ENCODE results near the gene ITPKB. TPM values are rescaled to one million over a fixed set of nuclear protein-coding genes. Genes with fewer than 3 reads are reported as not detected.

The ITPKB gene
- total RNA-seq, 2 experiments from 2014 or later: 43.6 to 44.4 TPM

GRCh38 chr1:226661965-226662364, 77.1 kb downstream of the ITPKB start:
- no peak for DNase-seq
- H3K36me3 Mint-ChIP-seq (ENCODE audit: low read depth): peaks cover 19% of the 10 kb centered on the region
- ChIA-PET POLR2A (interaction anchor here (1.0 to 8.5 kb wide), 16 partner anchors 8 to 600 kb away, joined by 3 to 113 read pairs (median 4); partner anchors contain the start of genes COQ8A, H3-3A and ITPKB), CTCF (interaction anchor here (1.2 to 2.8 kb wide), 17 partner anchors 8 to 597 kb away, joined by 3 to 12 read pairs (median 6); partner anchors contain the start of gene PARP1)
- no peaks in the 10 kb centered on the region for H3K27me3 Mint-ChIP-seq
- peaks cover 88% of the 10 kb centered on the region for H3K4me1 Mint-ChIP-seq
- no peaks in the 10 kb centered on the region for H3K9me3 Mint-ChIP-seq
- no peak overlapping the region for H3K4me3 Mint-ChIP-seq
- peak overlapping the region; percentile 92 for H3K27ac Mint-ChIP-seq

- POLR2A ChIA-PET: interaction anchor here (1.1 to 8.5 kb wide), 10 partner anchors 7 to 599 kb away, joined by 3 to 113 read pairs (median 6); partner anchors contain the start of genes COQ8A, H3-3A and ITPKB
- Mint-ChIP-seq H3K4me3 (no peak overlapping the region), H3K27me3 (no peaks in the 10 kb centered on the region), H3K36me3 (ENCODE audit: low read depth) (peaks cover 18% of the 10 kb centered on the region), H3K9me3 (no peaks in the 10 kb centered on the region), H3K4me1 (peaks cover 88% of the 10 kb centered on the region), H3K27ac (peak overlapping the region; percentile 92)
- DNase-seq: no peak
- CTCF ChIA-PET: interaction anchor here (1.2 to 2.8 kb wide), 10 partner anchors 10 to 253 kb away, joined by 3 to 12 read pairs (median 6); partner anchors contain the start of gene PARP1
These were observed 77.8 kb downstream of the ITPKB start for GRCh38 chr1:226661271-226661670.

GRCh38 chr1:226660410-226661182, 78.5 kb downstream of the ITPKB start:
- Mint-ChIP-seq H3K27me3 (no peaks in the 10 kb centered on the region), H3K36me3 (ENCODE audit: low read depth) (peaks cover 18% of the 10 kb centered on the region), H3K9me3 (no peaks in the 10 kb centered on the region), H3K27ac (peak overlapping the region; percentile 92), H3K4me1 (peaks cover 92% of the 10 kb centered on the region), H3K4me3 (no peak overlapping the region)
- DNase-seq: no peak
- ChIA-PET CTCF (interaction anchor here (1.0 to 2.8 kb wide), 7 partner anchors 10 to 252 kb away, joined by 3 to 12 read pairs (median 9); partner anchors contain the start of gene PARP1), POLR2A (interaction anchor here (0.6 to 8.5 kb wide), 9 partner anchors 7 to 598 kb away, joined by 3 to 113 read pairs (median 7); partner anchors contain the start of genes H3-3A and ITPKB)

- Mint-ChIP-seq H3K4me1 (peaks cover 92% of the 10 kb centered on the region), H3K27me3 (no peaks in the 10 kb centered on the region), H3K36me3 (ENCODE audit: low read depth) (peaks cover 14% of the 10 kb centered on the region), H3K27ac (no peak overlapping the region), H3K4me3 (no peak overlapping the region), H3K9me3 (no peaks in the 10 kb centered on the region)
- CTCF ChIA-PET: no interaction called here
- POLR2A ChIA-PET: interaction anchor here (8.5 kb wide), 1 partner anchor 18 kb away, joined by 113 read pairs; no protein-coding TSS in a partner anchor
- DNase-seq: no peak
These were observed 79.4 kb downstream of the ITPKB start for GRCh38 chr1:226659641-226660040.

GRCh38 chr1:226659136-226659535, 79.9 kb downstream of the ITPKB start:
- Mint-ChIP-seq H3K27me3 (no peaks in the 10 kb centered on the region), H3K27ac (peak overlapping the region; percentile 16), H3K4me3 (no peak overlapping the region), H3K36me3 (ENCODE audit: low read depth) (peaks cover 10% of the 10 kb centered on the region), H3K4me1 (peaks cover 92% of the 10 kb centered on the region), H3K9me3 (no peaks in the 10 kb centered on the region)
- POLR2A ChIA-PET: interaction anchor here (8.5 kb wide), 1 partner anchor 19 kb away, joined by 113 read pairs; no protein-coding TSS in a partner anchor
- no peak for DNase-seq
- CTCF ChIA-PET: no interaction called here

GRCh38 chr1:226658546-226659125, 80.4 kb downstream of the ITPKB start:
- POLR2A ChIA-PET: interaction anchor here (8.5 kb wide), 1 partner anchor 19 kb away, joined by 113 read pairs; no protein-coding TSS in a partner anchor
- H3K27ac Mint-ChIP-seq: no peak overlapping the region
- no peaks in the 10 kb centered on the region for H3K27me3 Mint-ChIP-seq
- peaks cover 92% of the 10 kb centered on the region for H3K4me1 Mint-ChIP-seq
- no peak for DNase-seq
- no peak overlapping the region for H3K4me3 Mint-ChIP-seq
- CTCF ChIA-PET: no interaction called here
- H3K9me3 Mint-ChIP-seq: no peaks in the 10 kb centered on the region
- H3K36me3 Mint-ChIP-seq (ENCODE audit: low read depth): peaks cover 10% of the 10 kb centered on the region

- Mint-ChIP-seq H3K27ac (no peak overlapping the region), H3K4me3 (no peak overlapping the region), H3K36me3 (ENCODE audit: low read depth) (peaks cover 10% of the 10 kb centered on the region), H3K27me3 (no peaks in the 10 kb centered on the region), H3K4me1 (peaks cover 92% of the 10 kb centered on the region), H3K9me3 (no peaks in the 10 kb centered on the region)
- no peak for DNase-seq
- ChIA-PET CTCF (interaction anchor here (1.5 kb wide), 1 partner anchor 23 kb away, joined by 3 read pairs; no protein-coding TSS in a partner anchor), POLR2A (interaction anchor here (0.6 to 8.5 kb wide), 2 partner anchors 20 to 235 kb away, joined by 3 to 113 read pairs; no protein-coding TSS in a partner anchor)
These were observed 81.1 kb downstream of the ITPKB start for GRCh38 chr1:226657895-226658545.

GRCh38 chr1:226656601-226657277, 82.3 kb downstream of the ITPKB start:
- H3K36me3 Mint-ChIP-seq (ENCODE audit: low read depth): peaks cover 10% of the 10 kb centered on the region
- H3K27me3 Mint-ChIP-seq: no peaks in the 10 kb centered on the region
- ChIA-PET POLR2A (interaction anchor here (0.6 to 1.4 kb wide), 2 partner anchors 47 to 249 kb away, joined by 3 read pairs; partner anchors contain the start of gene PARP1), CTCF (interaction anchor here (1.5 kb wide), 1 partner anchor 22 kb away, joined by 3 read pairs; no protein-coding TSS in a partner anchor)
- H3K9me3 Mint-ChIP-seq: no peaks in the 10 kb centered on the region
- no peak overlapping the region for H3K4me3 Mint-ChIP-seq
- peaks cover 84% of the 10 kb centered on the region for H3K4me1 Mint-ChIP-seq
- H3K27ac Mint-ChIP-seq: peak overlapping the region; percentile 88
- no peak for DNase-seq

GRCh38 chr1:226656201-226656600, 82.9 kb downstream of the ITPKB start:
- CTCF ChIA-PET: no interaction called here
- no peaks in the 10 kb centered on the region for H3K27me3 Mint-ChIP-seq
- H3K9me3 Mint-ChIP-seq: no peaks in the 10 kb centered on the region
- peak overlapping the region; percentile 88 for H3K27ac Mint-ChIP-seq
- peaks cover 10% of the 10 kb centered on the region for H3K36me3 Mint-ChIP-seq (ENCODE audit: low read depth)
- POLR2A ChIA-PET: interaction anchor here (1.4 to 3.9 kb wide), 2 partner anchors 7 to 249 kb away, joined by 3 to 51 read pairs; partner anchors contain the start of gene PARP1
- H3K4me1 Mint-ChIP-seq: peaks cover 79% of the 10 kb centered on the region
- DNase-seq: no peak
- H3K4me3 Mint-ChIP-seq: no peak overlapping the region

GRCh38 chr1:226655251-226656163, 83.6 kb downstream of the ITPKB start:
- Mint-ChIP-seq H3K36me3 (ENCODE audit: low read depth) (peaks cover 8% of the 10 kb centered on the region), H3K4me1 (peaks cover 72% of the 10 kb centered on the region), H3K27me3 (no peaks in the 10 kb centered on the region), H3K4me3 (peak overlapping the region; percentile 2), H3K9me3 (no peaks in the 10 kb centered on the region), H3K27ac (peak overlapping the region; percentile 88)
- no peak for DNase-seq
- ChIA-PET CTCF (no interaction called here), POLR2A (interaction anchor here (1.4 to 3.9 kb wide), 3 partner anchors 8 to 248 kb away, joined by 3 to 51 read pairs (median 8); partner anchors contain the start of gene PARP1)

- POLR2A ChIA-PET: interaction anchor here (0.7 to 3.9 kb wide), 17 partner anchors 8 to 1428 kb away, joined by 3 to 51 read pairs (median 7); partner anchors contain the start of genes ARF1, COQ8A and ITPKB
- CTCF ChIA-PET: interaction anchor here (0.6 to 1.9 kb wide), 10 partner anchors 8 to 172 kb away, joined by 3 to 13 read pairs (median 4); partner anchors contain the start of gene ITPKB
- Mint-ChIP-seq H3K9me3 (no peaks in the 10 kb centered on the region), H3K27me3 (no peaks in the 10 kb centered on the region), H3K4me3 (peak overlapping the region; percentile 56), H3K36me3 (ENCODE audit: low read depth) (peaks cover 3% of the 10 kb centered on the region), H3K4me1 (peaks cover 65% of the 10 kb centered on the region), H3K27ac (peak overlapping the region; percentile 88)
- no peak for DNase-seq
These were observed 84.4 kb downstream of the ITPKB start for GRCh38 chr1:226654668-226655055.
